Measurements from ENCODE around the gene PCK1.
"Not testable (repeated sequence)": the region's sequence is repeated elsewhere in the genome, so short reads cannot be mapped to it uniquely, and the experiment has no call there.

The PCK1 gene

GRCh38 chr20:57560554-57561355 is at the start of gene PCK1:
PCK1 (plus strand) TSS chr20:57561110; CDS start chr20:57561412, 302 bp downstream.
- no peak for DNase-seq (ENCODE audit: low spot score)
- TF ChIP-seq CTCF (IDR thresholded peaks at IDR 0.05; ENCODE audit: extremely low read depth, missing control alignments): no peak

- not testable (repeated sequence) for DNase-seq (ENCODE audit: low spot score)
These were observed 49.2 kb upstream of the PCK1 start for GRCh38 chr20:57511709-57512108.

GRCh38 chr20:57512432-57512831 is 48.5 kb upstream of the PCK1 start:
- TF ChIP-seq CTCF (IDR thresholded peaks at IDR 0.05; ENCODE audit: extremely low read depth, missing control alignments): no peak
- no peak for DNase-seq (ENCODE audit: low spot score)

- no peak for DNase-seq (ENCODE audit: low spot score)
- no peak for TF ChIP-seq CTCF (IDR thresholded peaks at IDR 0.05; ENCODE audit: extremely low read depth, missing control alignments)
These were observed 47.7 kb upstream of the PCK1 start for GRCh38 chr20:57513199-57513598.

- DNase-seq (ENCODE audit: low spot score): peak; percentile 65
- peak; percentile 52 for TF ChIP-seq CTCF (IDR thresholded peaks at IDR 0.05; ENCODE audit: extremely low read depth, missing control alignments)
These were observed 46.6 kb upstream of the PCK1 start for GRCh38 chr20:57514273-57514751.

- TF ChIP-seq CTCF (IDR thresholded peaks at IDR 0.05; ENCODE audit: extremely low read depth, missing control alignments): no peak
- no peak for DNase-seq (ENCODE audit: low spot score)
These were observed 43.0 kb upstream of the PCK1 start for GRCh38 chr20:57517904-57518303.

GRCh38 chr20:57522380-57523140 is 38.4 kb upstream of the PCK1 start:
- DNase-seq (ENCODE audit: low spot score): peak; percentile 48
- no peak for TF ChIP-seq CTCF (IDR thresholded peaks at IDR 0.05; ENCODE audit: extremely low read depth, missing control alignments)

Data from GM20000 (cell line).